Measurements from ENCODE around the gene C12orf57.

GRCh38 chr12:6951551-6952120 is 7.8 kb downstream of the C12orf57 start:
- TF ChIP-seq POLR2A (IDR thresholded peaks at IDR 0.05) = no peak
- TF ChIP-seq, protein P1, sequence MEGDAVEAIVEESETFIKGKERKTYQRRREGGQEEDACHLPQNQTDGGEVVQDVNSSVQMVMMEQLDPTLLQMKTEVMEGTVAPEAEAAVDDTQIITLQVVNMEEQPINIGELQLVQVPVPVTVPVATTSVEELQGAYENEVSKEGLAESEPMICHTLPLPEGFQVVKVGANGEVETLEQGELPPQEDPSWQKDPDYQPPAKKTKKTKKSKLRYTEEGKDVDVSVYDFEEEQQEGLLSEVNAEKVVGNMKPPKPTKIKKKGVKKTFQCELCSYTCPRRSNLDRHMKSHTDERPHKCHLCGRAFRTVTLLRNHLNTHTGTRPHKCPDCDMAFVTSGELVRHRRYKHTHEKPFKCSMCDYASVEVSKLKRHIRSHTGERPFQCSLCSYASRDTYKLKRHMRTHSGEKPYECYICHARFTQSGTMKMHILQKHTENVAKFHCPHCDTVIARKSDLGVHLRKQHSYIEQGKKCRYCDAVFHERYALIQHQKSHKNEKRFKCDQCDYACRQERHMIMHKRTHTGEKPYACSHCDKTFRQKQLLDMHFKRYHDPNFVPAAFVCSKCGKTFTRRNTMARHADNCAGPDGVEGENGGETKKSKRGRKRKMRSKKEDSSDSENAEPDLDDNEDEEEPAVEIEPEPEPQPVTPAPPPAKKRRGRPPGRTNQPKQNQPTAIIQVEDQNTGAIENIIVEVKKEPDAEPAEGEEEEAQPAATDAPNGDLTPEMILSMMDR (IDR thresholded peaks at IDR 0.05 in 4 of 5, conservative IDR thresholded peaks at IDR 0.05 in 1 of 5) = no peak

Measured in gastrocnemius medialis (tissue), 4 donors.